Fibroblast of the aortic adventitia (primary cell): Measurements from ENCODE around the gene INTS3. TPM values are rescaled to one million over a fixed set of nuclear protein-coding genes. Genes with fewer than 3 reads are reported as not detected.

Experiments
- DNase-seq: peaks from one replicate; pipeline ENCODE4 v3.0.0-alpha.2; 2010; ENCODE audit warnings: low read depth
- H3K4me3 ChIP-seq: 2 replicates; pipeline ENCODE4 v1.5.1; 2011; ENCODE audit warnings: low read depth, mild to moderate bottlenecking, control low read depth, low read length, moderate library complexity
- CTCF ChIP-seq: IDR thresholded peaks from 2 replicates; pipeline ENCODE4 v1.5.1; 2011; ENCODE audit warnings: mild to moderate bottlenecking, low read length, control low read depth, inconsistent platforms; ENCODE audit not compliant: insufficient read depth
- total RNA-seq: library from RNA; depleted of rRNA; stranded (reverse); fragments of >200 nt; gene quantifications from 2 replicates; pipeline ENCODE4 v1.2.3, GENCODE V29; 2012; ENCODE audit warnings: low replicate concordance

The INTS3 gene
- total RNA-seq, 1 donor = 55.8 TPM

GRCh38 chr1:153683854-153684253 is 44.0 kb upstream of the INTS3 start:
- DNase-seq = peak; percentile 66
- no peak for TF ChIP-seq CTCF
- no peak overlapping the region for H3K4me3 ChIP-seq

GRCh38 chr1:153684892-153685291 is 43.0 kb upstream of the INTS3 start:
- no peak overlapping the region for H3K4me3 ChIP-seq
- TF ChIP-seq CTCF = no peak
- DNase-seq = no peak

GRCh38 chr1:153685544-153686340 is 42.1 kb upstream of the INTS3 start:
- no peak for DNase-seq
- TF ChIP-seq CTCF = no peak
- H3K4me3 ChIP-seq = no peak overlapping the region

GRCh38 chr1:153687346-153688125 is 40.3 kb upstream of the INTS3 start:
- no peak overlapping the region for H3K4me3 ChIP-seq
- TF ChIP-seq CTCF = no peak
- no peak for DNase-seq

GRCh38 chr1:153688276-153688675 is 39.6 kb upstream of the INTS3 start:
- no peak overlapping the region for H3K4me3 ChIP-seq
- DNase-seq = no peak
- no peak for TF ChIP-seq CTCF

GRCh38 chr1:153688736-153689328 is 39.0 kb upstream of the INTS3 start:
- DNase-seq = no peak
- H3K4me3 ChIP-seq = no peak overlapping the region

More at GRCh38 chr1:153688736-153689328, 39.0 kb upstream of the INTS3 start:
- TF ChIP-seq CTCF = no peak
